HG02623 (cell line): ENCODE data around the gene AGTR2.
"Not testable (repeated sequence)": the region's sequence is repeated elsewhere in the genome, so short reads cannot be mapped to it uniquely, and the experiment has no call there.

ENCODE experiments used
- ATAC-seq: cut with Tn5 transposase; IDR thresholded peaks from one replicate; pipeline ENCODE4 v1.9.1; 2021; ENCODE audit warnings: moderate library complexity; ENCODE audit not compliant: unreplicated experiment

The AGTR2 gene

GRCh38 chrX:116170511-116170910, at the start of gene AGTR2:
AGTR2 (plus strand) TSS chrX:116170744; CDS start chrX:116172281, 1,537 bp downstream.
- ATAC-seq: no peak

- no peak for ATAC-seq
Observed at GRCh38 chrX:116135277-116135676, 35.3 kb upstream of the AGTR2 start.

- not testable (repeated sequence) for ATAC-seq
Observed at GRCh38 chrX:116141270-116141669, 29.3 kb upstream of the AGTR2 start.

GRCh38 chrX:116142976-116143375, 27.6 kb upstream of the AGTR2 start:
- ATAC-seq: no peak

- ATAC-seq: no peak
Observed at GRCh38 chrX:116172976-116173375, 2.4 kb downstream of the AGTR2 start.

- no peak for ATAC-seq
Observed at GRCh38 chrX:116181300-116181699, 10.8 kb downstream of the AGTR2 start.

GRCh38 chrX:116185163-116185562, 14.6 kb downstream of the AGTR2 start:
- no peak for ATAC-seq

- no peak for ATAC-seq
Observed at GRCh38 chrX:116194649-116195048, 24.1 kb downstream of the AGTR2 start.

- ATAC-seq: no peak
Observed at GRCh38 chrX:116198235-116198634, 27.7 kb downstream of the AGTR2 start.

GRCh38 chrX:116198810-116199209, 28.3 kb downstream of the AGTR2 start:
- ATAC-seq: no peak

- no peak for ATAC-seq
Observed at GRCh38 chrX:116204932-116205331, 34.4 kb downstream of the AGTR2 start.

GRCh38 chrX:116213262-116213661, 42.7 kb downstream of the AGTR2 start:
- no peak for ATAC-seq

- not testable (repeated sequence) for ATAC-seq
Observed at GRCh38 chrX:116217080-116217479, 46.5 kb downstream of the AGTR2 start.
